Stimulated activated naive CD4-positive, alpha-beta T cell treated with Interleukin-2 at 50 U/mL for 16 hours (primary cell): Measurements from ENCODE around the gene TOM1L2.

Source experiments
- DNase-seq: peaks from one replicate; lab custom pipeline; 2025; lab: John Stamatoyannopoulos, UW

The TOM1L2 gene

GRCh38 chr17:17807440-17807839, 164.8 kb downstream of the TOM1L2 start:
- no peak for DNase-seq

DNA sequence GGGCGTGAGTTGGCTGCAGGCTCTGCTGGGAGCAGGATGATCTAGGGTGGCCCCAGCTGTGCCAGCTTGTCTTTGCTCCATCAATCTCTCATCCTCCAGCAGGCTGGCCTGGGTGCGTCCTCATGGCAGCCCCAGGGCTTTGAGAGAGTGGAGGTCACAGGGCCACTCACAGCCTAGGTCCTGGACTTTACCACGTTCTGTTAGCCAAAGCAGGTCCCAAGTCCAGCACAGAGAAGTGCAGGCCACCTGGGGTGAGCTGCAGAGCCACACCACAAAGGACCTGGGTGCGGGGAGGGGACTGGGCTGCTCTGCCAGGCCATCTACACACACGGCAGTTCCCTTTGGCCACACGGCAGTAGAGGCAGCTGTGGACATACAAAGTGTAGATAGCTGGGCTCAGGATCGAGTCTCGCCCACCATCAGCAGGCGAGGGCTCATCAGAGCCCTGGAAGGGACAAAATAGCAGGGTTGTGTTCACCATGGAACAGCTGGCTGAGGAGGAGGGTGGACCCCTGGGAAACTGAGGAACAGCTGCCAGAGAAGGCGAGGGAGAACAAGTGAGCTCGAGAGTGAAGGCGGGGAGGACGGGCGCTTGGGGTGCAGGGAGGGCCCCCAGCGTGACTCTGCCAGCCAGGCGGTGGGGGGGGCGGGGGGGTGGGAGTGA, 165.5 kb downstream of the TOM1L2 start:
- no peak for DNase-seq

GRCh38 chr17:17806035-17806434, 166.2 kb downstream of the TOM1L2 start:
- no peak for DNase-seq

- DNase-seq: no peak
Observed at GRCh38 chr17:17805575-17805974, 166.6 kb downstream of the TOM1L2 start.

DNA sequence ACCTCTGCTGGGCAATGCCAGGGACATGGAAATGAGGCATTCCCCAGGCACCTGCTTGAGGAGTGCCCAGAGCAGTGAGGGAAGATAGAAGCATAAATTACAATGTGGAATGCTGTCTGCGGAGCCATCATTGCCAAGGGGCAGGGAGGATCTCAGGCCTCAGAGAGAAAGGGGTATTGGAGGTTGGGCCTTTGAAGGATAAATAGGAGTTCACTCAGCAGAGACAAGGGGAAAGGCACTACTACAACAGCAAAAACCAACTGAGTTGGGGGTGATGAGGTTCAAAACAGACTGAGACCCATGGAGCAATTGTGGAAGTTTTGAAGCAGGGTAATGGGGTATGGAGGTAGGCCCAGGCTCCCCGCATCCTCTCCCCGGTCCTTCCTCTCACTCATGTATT, 168.2 kb downstream of the TOM1L2 start:
- DNase-seq: no peak

DNA sequence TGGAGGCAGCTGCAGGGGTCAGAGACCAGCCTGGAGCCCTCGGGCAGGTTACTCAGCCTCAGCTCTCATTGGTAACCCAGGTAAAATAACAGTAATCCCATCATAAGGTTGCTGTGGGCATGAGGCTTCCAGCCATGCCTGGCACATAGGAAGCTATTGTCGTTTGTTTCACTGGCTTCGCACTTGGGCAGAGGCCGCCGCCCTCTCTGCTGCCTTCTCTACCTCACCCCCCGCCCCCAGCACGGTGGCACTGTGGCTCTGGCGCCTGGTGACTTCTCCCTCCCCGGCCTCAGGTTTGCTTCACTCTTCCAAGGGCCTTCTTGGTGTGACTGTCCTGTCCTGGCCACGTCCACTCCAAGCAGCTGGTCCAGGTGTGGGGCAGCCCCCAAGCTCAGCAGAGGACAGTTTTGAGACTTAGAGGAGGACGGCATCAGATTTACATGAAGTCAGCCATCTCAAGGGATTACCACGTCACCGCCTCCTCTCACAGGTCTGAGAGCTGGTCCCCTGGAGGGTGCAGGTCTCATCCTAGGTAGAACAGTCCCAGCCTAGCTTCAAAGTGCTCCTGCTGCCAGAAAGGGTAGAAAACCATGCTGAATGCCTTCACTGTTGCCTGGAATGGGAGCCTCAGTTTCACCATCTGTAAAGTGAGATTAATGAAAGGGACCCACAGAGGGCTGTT, 170.3 kb downstream of the TOM1L2 start:
- DNase-seq: no peak

DNA sequence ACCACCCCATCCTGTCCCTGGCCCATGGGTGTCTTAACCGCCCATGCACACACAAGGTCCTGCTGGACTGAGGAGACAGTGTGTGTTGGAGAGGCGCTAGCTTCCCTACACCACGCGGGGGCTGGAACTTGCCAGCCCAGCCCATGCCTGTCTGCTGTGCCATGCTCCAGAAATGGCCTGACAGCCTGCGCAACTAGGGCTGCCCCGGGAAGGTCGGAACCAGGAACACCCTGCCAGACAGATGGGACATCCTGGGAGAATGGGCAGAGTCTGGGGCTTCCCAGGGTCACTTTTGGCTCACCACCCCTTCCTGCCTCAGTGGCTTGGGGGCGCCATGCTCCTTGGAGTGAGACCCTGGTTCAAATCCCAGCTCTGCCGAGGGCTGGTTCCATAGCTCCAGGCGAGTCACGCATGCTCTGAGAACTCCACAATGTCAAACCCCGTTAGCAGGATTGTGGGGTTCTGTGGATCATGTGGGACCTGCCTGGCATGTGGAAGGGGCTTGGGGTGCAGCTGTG, 171.6 kb downstream of the TOM1L2 start:
- DNase-seq: no peak

DNA sequence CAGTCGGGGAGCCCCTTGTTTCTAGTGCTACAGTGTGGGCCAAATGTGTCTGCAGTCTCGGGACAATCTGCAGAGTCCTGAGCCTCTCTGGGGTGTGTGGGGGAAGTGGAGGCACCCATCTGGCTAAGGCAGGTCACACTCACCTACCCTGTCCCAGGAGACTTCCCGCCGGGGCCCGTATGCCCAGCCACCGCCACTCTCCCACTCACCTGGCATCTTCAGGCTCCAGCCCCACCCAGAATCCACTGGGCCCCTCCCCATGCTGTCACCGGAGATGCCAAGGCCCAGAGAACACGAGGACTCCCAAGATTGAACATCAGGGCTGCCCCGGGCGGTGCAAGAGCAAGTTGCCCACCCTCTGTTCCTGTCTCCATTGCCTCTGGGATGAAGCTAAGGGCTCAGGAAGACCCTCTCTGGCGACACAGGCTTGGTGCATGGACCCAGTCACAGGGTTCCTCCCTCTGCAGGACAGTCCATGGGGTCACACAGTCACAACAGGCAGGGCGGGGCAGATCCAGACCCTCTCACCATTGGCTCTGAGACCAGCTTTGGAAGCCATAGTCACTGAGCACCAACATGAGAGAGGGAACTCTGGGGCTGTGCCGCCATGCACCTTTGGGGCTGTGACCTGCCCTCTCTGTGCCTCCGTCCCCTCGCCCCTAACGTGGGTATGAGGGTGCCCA, 173.5 kb downstream of the TOM1L2 start:
- no peak for DNase-seq

GRCh38 chr17:17798010-17798556, 174.1 kb downstream of the TOM1L2 start:
- DNase-seq: no peak

DNA sequence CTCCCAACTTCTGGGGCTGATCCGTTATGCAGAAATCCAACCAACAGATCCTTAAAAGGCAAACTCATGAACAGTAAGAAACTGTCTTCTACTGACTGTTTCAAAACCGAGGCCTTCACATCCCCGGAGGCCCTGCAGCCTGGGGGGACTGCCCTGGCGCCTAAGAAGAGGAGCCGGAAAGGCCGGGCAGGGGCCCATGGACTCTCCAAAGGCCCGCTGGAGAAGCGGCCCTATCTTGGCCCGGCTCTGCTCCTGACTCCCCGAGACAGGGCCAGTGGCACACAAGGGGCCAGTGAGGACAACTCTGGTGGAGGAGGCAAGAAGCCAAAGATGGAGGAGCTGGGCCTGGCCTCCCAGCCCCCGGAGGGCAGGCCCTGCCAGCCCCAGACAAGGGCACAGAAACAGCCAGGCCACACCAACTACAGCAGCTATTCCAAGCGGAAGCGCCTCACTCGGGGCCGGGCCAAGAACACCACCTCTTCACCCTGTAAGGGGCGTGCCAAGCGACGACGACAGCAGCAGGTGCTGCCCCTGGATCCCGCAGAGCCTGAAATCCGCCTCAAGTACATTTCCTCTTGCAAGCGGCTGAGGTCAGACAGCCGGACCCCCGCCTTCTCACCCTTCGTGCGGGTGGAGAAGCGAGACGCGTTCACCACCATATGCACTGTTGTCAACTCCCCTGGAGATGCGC, 174.9 kb downstream of the TOM1L2 start:
- DNase-seq: no peak

GRCh38 chr17:17796787-17797061, 175.5 kb downstream of the TOM1L2 start:
- no peak for DNase-seq

DNA sequence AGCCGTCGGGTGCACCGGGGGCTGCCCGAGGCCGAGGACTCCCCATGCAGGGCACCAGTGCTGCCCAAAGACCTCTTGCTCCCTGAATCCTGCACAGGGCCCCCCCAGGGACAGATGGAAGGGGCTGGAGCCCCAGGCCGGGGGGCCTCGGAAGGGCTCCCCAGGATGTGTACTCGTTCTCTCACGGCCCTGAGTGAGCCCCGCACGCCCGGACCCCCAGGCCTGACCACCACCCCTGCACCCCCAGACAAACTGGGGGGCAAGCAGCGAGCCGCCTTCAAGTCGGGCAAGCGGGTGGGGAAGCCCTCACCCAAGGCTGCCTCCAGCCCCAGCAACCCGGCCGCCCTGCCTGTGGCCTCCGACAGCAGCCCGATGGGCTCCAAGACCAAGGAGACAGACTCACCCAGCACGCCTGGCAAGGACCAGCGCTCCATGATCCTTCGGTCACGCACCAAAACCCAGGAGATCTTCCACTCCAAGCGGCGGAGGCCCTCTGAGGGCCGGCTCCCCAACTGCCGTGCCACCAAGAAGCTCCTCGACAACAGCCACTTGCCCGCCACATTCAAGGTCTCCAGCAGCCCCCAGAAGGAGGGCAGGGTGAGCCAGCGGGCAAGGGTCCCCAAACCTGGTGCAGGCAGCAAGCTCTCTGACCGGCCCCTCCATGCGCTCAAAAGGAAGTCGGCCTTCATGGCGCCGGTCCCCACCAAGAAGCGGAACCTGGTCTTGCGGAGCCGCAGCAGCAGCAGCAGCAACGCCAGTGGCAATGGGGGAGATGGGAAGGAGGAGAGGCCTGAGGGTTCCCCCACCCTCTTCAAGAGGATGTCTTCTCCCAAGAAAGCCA, 176.0 kb downstream of the TOM1L2 start:
- no peak for DNase-seq

GRCh38 chr17:17795296-17795695, 176.9 kb downstream of the TOM1L2 start:
- no peak for DNase-seq

- DNase-seq: no peak
Observed at GRCh38 chr17:17794382-17794781, 177.8 kb downstream of the TOM1L2 start.
